NCI-H2196 treated with DMSO at 0.1 percent for 48 hours (cell line): ENCODE data around the gene TAF3.
A peak's percentile ranks its signal among the peaks of the same experiment; 100 is the strongest.

ENCODE experiments used
- DNase-seq: peaks from one replicate; lab custom pipeline; 2025; ENCODE audit not compliant: unreplicated experiment; lab: John Stamatoyannopoulos, UW

The TAF3 gene

DNA sequence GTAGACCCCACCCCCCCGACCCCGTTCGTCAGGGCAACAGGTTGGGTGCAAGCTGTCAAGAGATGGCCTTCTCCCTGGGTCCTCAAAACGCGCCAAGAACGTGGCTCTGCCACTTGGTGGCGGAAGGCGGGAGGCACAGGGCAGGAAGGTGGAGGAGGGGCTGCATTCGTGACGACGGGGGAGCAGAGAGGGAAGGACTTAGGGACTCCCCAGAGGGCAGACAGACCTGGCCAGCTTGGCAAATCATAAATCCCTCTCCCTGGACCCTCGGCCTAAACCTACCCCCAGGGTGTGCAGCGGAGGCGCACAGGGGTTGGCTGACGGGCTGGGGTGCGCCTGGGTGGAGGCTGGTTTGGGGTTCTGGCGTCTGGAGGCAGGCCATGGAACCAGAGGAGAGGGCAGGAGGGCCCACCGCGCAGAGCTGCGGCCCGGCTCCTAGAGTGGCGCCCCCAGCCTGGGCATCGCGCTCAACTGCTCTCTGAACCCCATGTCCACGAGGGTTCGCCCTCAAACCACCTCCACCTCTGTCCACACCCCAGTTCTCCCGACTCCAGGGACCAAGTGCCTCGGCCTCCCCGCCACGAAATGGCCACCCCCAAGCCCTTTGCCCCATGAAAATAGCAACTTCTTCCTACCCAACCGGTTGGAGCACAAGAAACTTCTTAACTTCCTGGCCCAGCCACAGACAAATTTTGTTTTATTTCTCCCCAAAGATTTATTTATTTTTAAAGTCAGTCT lies 225.4 kb downstream of the TAF3 start:
- DNase-seq, result no peak

DNA sequence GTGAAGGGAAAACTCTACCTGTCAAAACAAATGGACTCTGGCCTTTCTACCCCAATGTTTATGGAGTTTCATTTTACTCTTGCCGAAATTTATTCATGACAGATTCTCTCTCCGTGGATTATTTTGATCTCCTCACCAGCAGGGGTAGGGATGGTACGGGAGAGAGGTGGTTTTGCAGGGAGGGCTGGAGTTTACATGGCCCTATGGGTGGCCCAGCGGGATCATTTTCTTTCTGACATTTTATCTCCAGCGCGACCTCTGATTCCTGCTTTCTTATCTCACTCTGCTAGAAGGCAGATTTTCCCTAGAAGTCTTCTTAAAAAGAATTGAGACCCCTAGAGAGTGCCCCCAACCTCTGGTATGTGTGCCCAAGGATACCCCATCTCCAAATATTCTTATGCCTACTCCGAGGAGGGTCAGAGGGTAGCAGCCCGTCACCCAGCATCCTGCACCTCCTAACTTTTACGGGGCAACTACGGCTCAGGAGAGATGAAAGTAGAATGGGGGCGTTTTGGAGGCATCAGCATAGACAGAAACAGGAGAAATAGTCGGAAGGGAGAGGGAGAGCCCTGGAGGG lies 226.1 kb downstream of the TAF3 start:
- DNase-seq, result no peak

- DNase-seq, result no peak
Measured at GRCh38 chr10:8044908-8045725, 226.8 kb downstream of the TAF3 start.

- no peak for DNase-seq
Measured at GRCh38 chr10:8045726-8046494, 227.6 kb downstream of the TAF3 start.

GRCh38 chr10:8047452-8048280 lies 229.4 kb downstream of the TAF3 start:
- no peak for DNase-seq

GRCh38 chr10:8048281-8049008 lies 230.1 kb downstream of the TAF3 start:
- DNase-seq, result no peak

- DNase-seq, result no peak
Measured at GRCh38 chr10:8049045-8049864, 230.9 kb downstream of the TAF3 start.

DNA sequence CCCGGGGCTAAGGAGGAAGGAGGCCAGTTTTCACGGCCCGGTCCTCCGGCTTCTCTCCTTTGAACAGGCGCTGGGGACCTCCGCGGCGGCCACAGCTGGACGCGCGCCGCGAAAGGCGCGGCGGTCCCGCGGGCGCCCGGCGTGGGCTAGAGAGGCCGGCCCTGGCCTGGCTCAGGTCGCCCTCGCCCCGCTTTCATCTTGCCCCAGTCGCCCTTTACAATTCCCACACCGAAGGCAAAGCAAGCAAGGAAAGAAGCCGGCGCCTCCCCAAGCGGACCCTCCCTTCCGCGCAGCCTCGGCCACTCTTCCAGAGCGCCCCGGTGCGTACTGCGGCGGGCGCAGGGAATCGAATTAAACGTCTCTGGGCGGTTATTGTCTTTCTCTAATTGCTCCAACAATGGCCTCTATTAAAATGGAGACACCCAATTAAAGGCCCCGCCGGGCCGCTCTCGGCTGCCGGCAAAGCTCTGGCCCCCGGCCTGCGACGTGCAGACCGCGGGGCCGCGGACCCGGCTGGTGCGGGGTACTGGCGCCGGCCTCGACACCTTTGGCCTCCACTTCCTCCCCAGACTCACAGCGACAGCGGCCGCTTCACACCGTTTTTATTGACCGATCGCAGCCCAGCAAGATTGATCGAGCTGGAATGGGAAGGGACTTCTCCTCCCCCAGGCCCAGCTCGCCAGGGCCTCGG lies 231.7 kb downstream of the TAF3 start:
- no peak for DNase-seq

DNA sequence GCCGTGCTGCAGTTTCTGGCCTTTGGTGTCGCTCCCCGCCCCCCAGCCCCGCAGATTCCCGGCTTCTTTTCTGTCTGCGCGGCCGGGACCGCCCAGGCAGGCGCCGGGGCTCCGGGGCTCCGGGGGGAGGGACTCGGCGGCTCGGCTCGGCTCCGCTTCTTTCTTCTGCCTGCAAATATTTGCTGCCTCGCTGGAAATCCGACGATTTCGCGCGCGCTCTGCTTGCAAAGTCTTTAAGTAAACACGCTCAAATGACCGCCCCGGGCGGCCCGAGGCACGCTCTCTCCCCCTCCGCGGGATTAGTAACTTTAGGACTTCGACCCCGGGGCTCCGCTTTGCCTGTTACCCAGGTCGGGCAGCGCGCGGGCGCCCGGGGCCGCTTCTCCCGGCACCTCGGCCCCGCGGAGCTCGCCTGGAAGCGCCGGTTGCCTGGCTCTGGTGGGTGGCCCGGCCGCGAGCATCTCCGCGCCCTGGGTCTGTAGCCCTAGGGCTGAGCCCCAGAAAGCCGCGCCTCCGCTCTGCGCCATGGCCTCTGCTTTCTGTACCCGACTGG lies 232.3 kb downstream of the TAF3 start:
- DNase-seq, result no peak

- no peak for DNase-seq
Measured at GRCh38 chr10:8051109-8051821, 233.0 kb downstream of the TAF3 start.

- no peak for DNase-seq
Measured at GRCh38 chr10:8051851-8052257, 233.5 kb downstream of the TAF3 start.

DNA sequence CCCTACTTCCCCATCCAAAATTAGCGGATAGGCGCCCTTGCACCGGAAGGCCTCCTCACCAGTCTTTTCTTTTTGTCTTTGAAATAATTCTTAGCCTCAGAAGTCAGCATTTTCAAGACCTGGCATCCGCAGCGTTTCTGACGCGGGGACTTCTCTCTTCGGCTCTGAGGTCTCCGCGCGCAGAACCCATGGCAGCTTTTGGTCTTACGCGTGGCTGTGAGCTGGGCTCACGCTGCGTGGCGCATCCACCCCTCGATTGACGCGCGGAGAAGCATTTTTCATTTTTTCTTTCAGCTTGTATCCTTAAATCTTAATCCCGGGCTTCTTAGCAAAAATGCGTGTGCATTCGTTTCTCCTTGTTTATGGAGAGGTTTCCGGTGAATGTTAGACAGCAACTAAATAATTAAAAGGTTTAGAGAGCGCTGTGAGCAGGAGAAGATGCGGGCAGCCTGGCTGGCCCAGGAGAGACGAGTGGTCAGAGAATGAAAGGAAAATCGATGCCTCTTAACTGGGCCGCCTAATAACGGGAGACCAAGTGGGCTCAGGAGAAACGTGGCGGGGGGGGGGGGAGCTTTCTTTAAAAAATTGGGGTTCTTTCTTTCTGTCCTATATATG lies 234.1 kb downstream of the TAF3 start:
- DNase-seq, result no peak

DNA sequence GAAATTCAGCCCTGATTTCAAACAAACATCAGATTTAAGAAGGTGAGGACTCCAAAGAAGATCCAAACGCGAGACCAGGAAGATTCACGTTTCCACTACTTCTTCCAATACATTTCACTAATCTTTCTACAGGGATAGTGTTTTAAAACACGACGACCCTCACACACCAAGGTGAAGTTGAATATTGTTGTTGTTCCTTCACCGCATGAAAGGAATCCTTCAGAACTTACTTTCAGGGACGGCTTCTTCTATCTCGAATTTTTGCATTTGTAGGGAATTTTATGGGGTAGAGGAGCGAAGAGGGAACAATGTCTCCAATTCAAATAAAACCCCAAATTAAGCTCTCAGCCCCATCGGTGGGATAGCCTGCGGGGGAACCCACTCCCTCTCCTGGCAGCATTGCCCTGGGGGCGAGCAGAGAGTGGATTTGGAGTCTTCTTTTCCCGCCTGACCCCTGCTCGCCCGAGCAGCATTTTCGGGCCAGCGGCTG lies 234.7 kb downstream of the TAF3 start:
- DNase-seq, result no peak

- DNase-seq, result peak; percentile 26
Measured at GRCh38 chr10:8053446-8054243, 235.3 kb downstream of the TAF3 start.

DNA sequence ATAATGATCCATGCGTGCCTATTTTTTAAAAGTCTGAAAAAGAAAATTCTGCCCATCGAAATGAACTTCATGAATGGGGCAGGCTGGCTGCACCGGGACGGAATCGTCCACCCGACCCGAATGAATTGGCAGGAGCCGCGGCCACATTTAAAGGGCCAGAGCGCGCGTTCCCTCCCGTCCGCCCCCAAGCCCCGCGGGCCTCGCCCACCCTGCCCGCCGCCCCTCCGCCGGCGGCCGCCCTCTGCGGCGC lies 235.9 kb downstream of the TAF3 start:
- no peak for DNase-seq
